AG08396 (cell line): Measurements from ENCODE around the gene PBX2.
"Not testable (repeated sequence)": the region's sequence is repeated elsewhere in the genome, so short reads cannot be mapped to it uniquely, and the experiment has no call there.

Source experiments
- DNase-seq: peaks from one replicate; pipeline ENCODE4 v3.0.0; 2012; ENCODE audit warnings: low spot score, mixed read lengths

PBX2 gene

DNA sequence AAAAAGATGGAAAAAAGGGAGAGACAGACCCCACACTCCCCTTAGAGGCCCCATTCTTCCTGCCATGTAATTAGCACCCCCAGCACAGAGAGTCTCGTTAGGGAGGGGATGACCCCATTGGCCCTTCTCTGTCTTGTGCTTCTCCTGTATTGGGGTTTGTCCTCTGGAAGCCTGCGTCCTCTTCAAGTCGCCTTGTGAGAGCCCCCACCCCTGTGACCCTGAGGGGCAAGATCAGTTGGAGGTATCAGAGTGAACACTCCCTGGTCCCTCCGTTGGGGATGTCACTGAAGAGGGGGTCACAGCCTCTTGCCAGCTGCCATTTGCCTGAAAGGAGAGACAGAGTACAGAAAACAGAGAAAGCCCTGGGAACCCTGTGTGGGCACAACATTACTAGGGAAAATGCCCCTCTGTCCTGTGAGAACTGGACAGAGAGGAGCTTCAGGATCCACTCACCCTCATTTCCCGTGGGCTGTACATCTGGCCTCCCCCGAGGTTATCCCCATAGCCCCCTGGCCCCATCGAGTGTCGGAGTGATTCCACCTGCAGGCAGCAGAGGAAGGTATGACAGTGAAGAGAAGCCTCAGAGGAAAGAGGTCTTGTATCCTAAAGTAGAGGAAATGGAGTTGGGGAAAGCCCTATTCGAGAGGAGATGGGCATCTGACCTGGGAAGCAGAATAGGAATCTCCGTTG lies 3.7 kb downstream of the PBX2 start:
- DNase-seq: not testable (repeated sequence)

DNA sequence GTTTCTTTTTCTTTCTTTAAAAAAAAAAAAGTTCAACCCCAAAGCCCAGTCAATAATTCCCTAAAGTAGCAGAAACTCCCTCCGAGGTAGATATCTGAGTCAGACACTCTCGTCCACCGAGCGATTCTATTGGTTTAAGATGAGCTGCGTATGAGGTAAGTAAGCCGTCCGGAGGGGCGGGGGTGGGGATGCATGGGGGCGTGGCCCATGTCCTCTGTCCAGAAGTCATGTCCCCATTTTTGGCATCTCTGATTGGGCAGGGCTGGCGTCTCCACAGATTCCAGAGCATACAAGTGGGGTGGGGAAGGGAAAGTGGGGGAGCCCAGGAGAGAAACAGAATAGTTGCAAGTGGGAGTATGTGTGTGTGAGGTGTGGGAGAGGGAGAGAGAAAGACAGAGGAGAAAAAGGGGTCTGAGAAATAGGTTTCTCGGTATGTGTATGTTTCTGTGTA lies 4.3 kb downstream of the PBX2 start:
- peak; percentile 76 for DNase-seq

GRCh38 chr6:32184084-32184640 lies 5.8 kb downstream of the PBX2 start, which contains the start of gene AGER:
Gene AGER, minus strand, starts transcription at chr6:32184253. Its CDS starts 31 bp downstream, at chr6:32184222.
- DNase-seq: no peak

DNA sequence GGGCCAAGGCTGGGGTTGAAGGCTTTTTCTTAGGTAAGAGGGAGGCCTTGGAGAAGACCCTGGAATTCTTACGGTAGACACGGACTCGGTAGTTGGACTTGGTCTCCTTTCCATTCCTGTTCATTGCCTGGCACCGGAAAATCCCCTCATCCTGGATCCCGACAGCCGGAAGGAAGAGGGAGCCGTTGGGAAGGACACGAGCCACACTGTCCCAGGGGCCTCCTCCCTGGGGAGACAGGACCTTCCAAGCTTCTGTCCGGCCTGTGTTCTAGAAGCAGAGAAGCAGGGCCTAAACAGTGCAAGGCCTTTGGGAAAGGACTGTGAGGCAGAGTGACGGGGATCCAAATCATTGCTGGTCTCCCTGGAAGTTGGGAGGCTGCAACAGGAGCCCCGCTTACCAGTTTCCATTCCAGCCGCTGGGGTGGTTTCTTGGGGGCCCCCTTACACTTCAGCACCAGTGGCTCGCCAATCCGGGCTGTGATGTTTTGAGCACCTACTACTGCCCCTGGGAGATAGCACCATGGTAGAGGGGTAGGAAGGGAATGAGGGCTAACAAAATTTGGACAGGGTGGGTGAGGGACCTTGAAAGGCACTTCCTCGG lies 6.4 kb downstream of the PBX2 start:
- DNase-seq: no peak

- DNase-seq: no peak
Observed at GRCh38 chr6:32183030-32183429, 7.0 kb downstream of the PBX2 start.

- DNase-seq: no peak
Observed at GRCh38 chr6:32182555-32182981, 7.4 kb downstream of the PBX2 start.

GRCh38 chr6:32181915-32182529 lies 8.0 kb downstream of the PBX2 start:
- DNase-seq: no peak

- no peak for DNase-seq
Observed at GRCh38 chr6:32181148-32181702, 8.8 kb downstream of the PBX2 start.

DNA sequence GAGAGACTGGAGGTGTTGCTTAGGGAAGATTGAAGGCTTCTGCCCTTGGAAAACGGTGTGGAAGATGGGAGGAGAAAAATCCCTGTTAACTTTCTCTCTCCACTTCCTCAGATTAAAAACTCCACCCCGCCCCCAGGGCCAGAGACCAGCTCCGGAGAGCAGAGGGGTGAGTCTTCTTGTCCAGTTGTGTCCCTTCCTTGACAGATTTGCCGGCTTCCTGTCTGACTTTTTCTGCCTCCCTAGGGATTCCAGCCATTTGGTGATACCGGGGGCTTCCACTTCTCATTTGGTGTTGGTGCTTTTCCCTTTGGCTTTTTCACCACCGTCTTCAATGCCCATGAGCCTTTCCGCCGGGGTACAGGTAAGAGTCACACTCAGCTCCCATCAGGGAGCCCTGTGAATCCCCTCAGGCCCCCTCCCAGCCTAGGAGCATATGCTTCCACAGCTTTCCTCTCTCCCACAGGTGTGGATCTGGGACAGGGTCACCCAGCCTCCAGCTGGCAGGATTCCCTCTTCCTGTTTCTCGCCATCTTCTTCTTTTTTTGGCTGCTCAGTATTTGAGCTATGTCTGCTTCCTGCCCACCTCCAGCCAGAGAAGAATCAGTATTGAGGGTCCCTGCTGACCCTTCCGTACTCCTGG lies 10.1 kb downstream of the PBX2 start:
- DNase-seq: no peak

DNA sequence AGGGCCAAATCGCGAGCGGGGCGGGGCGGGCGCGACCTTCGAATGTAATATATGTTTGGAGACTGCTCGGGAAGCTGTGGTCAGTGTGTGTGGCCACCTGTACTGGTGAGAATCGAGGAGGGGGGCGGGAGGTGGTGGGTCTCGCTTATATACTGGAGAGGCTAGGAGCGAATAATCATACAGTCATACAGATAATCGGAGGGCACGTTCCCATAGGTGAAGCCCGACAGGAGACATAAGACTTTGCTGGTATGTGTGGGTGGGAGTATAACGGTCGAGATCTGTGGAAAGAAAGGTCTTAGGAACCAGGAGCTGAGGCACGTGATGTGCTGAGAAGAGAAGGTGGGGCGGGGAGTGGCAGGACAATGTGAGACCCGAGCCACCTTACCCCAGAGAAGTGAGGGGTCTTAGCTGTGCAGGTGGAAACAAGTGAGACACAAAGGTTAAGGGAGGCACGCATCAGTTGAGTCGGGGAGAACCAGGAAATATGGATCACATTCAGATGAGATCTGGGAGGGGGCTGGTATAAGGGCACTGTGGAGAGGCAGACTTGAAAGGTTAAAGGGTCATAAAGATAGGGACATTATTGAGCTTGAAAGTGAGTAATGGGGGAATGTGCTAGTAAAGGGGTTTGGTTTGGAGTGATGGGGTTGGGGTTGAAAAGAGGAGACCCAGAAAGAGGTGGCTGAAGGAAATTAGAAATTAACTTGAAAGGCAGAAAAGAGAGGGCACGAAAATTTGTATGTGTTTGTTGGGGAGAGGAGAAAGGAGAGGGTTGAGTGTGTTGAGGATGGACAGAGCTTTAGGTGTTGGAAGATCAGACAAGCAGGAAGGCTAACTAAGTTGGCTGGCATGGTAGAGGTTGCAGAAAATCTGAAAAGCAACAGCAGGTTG lies 11.2 kb downstream of the PBX2 start:
- DNase-seq: no peak

GRCh38 chr6:32177788-32178546 lies 12.0 kb downstream of the PBX2 start, which contains the start of gene RNF5:
Gene RNF5, plus strand, starts transcription at chr6:32178405. Its CDS starts 107 bp downstream, at chr6:32178512.
- DNase-seq: peak; percentile 97

- DNase-seq: no peak
Observed at GRCh38 chr6:32177183-32177787, 12.7 kb downstream of the PBX2 start.

GRCh38 chr6:32176476-32177182 lies 13.4 kb downstream of the PBX2 start:
- no peak for DNase-seq

DNA sequence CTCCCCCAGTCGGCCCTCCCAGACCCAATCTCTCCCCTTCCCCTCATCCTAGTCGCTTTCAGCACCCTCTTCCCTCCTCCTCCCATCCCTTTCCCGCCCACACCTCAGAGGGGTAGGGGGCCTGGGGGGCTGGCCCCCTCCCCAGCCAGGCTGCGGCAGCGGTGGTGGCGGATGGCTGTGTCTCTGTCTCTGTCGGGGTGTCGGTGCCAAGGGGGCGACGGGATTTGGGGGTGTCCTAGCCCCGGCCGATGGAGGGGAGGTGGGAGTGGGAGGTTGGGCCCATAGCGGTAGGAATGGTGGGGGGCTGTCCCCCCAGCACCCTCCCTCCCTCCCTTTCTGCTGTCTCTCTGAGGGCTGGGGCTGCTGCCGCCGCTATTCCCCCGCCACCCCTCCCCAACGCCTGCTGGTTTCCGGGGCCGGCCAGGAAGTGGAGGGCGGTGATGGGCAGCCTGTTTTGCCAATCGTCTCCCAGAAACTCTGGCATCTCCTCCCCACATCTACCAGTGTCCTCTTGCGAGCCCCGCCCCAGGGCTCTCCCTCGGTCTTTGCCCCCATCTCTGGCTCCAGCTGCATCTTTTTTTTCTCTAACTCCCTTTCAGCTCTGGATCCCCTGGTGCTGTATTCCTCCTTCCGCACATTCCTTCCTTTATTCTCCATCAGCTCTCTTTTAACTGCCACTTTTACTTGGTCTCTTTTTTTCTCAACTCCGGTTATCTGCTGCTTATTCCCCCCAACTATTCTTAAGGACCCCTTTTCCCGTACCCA lies 14.1 kb downstream of the PBX2 start, which contains the start of gene AGPAT1:
Gene AGPAT1, minus strand, starts transcription at position 374 of the 765 bp plus-strand sequence. CDS start 4,588 bp downstream, outside the sequence.
- DNase-seq: peak; percentile 98

DNA sequence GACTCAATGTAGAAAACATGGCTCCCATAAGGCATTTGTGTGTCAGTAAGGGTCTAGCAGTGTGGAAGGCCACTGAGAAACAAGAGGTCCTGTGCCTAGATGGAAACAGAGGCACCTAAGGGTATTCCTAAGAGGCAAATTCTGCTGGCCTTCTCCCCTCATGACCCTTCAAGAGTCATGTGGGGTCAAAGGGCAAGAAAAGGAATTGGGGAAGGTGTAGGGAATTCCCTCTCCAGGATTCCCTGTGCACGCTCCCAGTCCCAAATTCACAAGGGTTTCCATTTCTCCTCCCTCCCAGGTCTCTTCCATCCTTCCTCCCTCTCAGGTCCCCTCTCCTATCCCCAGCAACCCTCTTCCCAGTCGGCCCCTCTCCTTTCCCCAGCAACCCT lies 14.7 kb downstream of the PBX2 start:
- DNase-seq: no peak

- DNase-seq: no peak
Observed at GRCh38 chr6:32174416-32174815, 15.6 kb downstream of the PBX2 start.

GRCh38 chr6:32173051-32173727 lies 16.8 kb downstream of the PBX2 start:
- no peak for DNase-seq

DNA sequence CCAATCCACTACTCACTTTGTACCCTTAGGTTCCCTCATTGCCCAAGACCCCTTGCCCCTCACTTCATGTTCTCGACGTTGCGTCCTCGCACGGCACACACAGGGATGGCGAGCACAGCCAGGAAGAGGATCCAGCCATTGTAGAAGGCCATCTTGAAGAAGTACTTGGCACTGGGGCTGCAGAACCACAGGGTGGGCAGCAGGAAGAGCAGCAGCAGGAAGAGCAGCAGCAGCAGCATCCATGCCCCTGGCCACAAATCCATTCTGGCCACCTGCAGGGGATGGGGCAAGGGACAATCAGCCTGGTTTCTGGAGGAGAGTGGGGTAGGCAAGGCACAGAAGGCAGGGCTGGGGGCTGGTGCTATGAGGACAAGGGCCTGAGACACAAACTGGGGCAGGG lies 18.8 kb downstream of the PBX2 start:
- DNase-seq: no peak
